GM12878 (cell line): ENCODE measurements around the gene CCDC127. TPM values are rescaled to one million over a fixed set of nuclear protein-coding genes. Genes with fewer than 3 reads are reported as not detected.

Source experiments
- ATAC-seq: fragments of 200-7000 bp; cut with Tn5 transposase; 3 replicates; pipeline ENCODE4 v1.9.1; 2020; ENCODE audit warnings: mild to moderate bottlenecking, moderate library complexity
- BruUV-seq: library from RNA; stranded (reverse); fragments of 400-500 nt; replicated peaks from 2 replicates; lab custom pipeline; 2021; lab: Mats Ljungman, UMichigan
- CTCF ChIA-PET: fragments of 300-600 bp; sonication (Branson Sonifier 250); formaldehyde crosslinking; extraction: SDS; loops from one replicate; lab custom pipeline; 2021; ENCODE audit warnings: inconsistent platforms; lab: Yijun Ruan, JAX
- POLR2A ChIA-PET: fragments of 350-600 bp; formaldehyde crosslinking; extraction: SDS; loops from one replicate; lab custom pipeline; 2021; ENCODE audit warnings: inconsistent platforms; lab: Charles Lee
- RAD21 ChIA-PET: fragments of 300-600 bp; sonication (Branson Sonifier 250); formaldehyde crosslinking; loops from one replicate; lab custom pipeline; 2023; ENCODE audit warnings: antibody characterized with exemption; ENCODE audit not compliant: unreplicated experiment; lab: Charles Lee
- SMC1A ChIA-PET: fragments of 300-600 bp; sonication (Branson Sonifier 250); formaldehyde crosslinking; loops from one replicate; lab custom pipeline; 2023; ENCODE audit not compliant: unreplicated experiment, uncharacterized antibody; lab: Charles Lee
- DNase-seq: peaks from one replicate; pipeline ENCODE4 v3.0.0-alpha.2; 2011; ENCODE audit warnings: low read depth, low spot score
- FAIRE-seq: peaks from 3 replicates; lab custom pipeline; 2011; peaks lifted over from hg19 to GRCh38; lab: Jason Lieb, UNC
- H2AFZ ChIP-seq: 2 replicates; pipeline ENCODE4 v1.6.0; 2011; ENCODE audit warnings: low read depth, low read length, control low read depth; ENCODE audit not compliant: control insufficient read depth
- H3K27ac ChIP-seq: 2 replicates; pipeline ENCODE4 v1.5.1; 2011; ENCODE audit warnings: control low read depth; ENCODE audit not compliant: control insufficient read depth, insufficient read depth
- H3K27me3 ChIP-seq, 2 experiments: replicated peaks in 1 of 2; 2 replicates each; pipeline versions ENCODE4 v1.6.0 to v1.6.1; 2011; ENCODE audit warnings: low read length in 1 of 2; ENCODE audit not compliant: control insufficient read depth in 2 of 2, insufficient read depth in 2 of 2
- H3K36me3 ChIP-seq, 2 experiments: 2 replicates each; pipeline ENCODE4 v1.5.1; 2011; ENCODE audit warnings: low read length in 1 of 2; ENCODE audit not compliant: control insufficient read depth in 2 of 2, insufficient read depth in 2 of 2
- H3K4me1 ChIP-seq: 2 replicates; pipeline ENCODE4 v1.6.1; 2011; ENCODE audit warnings: mild to moderate bottlenecking, low read length, moderate library complexity, mixed read lengths; ENCODE audit not compliant: control insufficient read depth, insufficient read depth
- H3K4me2 ChIP-seq: 2 replicates; pipeline ENCODE4 v1.6.0; 2011; ENCODE audit warnings: control low read depth; ENCODE audit not compliant: control insufficient read depth, insufficient read depth
- H3K4me3 ChIP-seq: fragments of 200-600 bp; sonication (generic); 2 replicates; pipeline ENCODE4 v1.5.1; 2016
- H3K79me2 ChIP-seq: 2 replicates; pipeline ENCODE4 v1.6.0; 2011; ENCODE audit warnings: low read length; ENCODE audit not compliant: control insufficient read depth, insufficient read depth
- H3K9ac ChIP-seq: 2 replicates; pipeline ENCODE4 v1.8.0; 2011; ENCODE audit warnings: low read length, control low read depth, mixed read lengths; ENCODE audit not compliant: control insufficient read depth, insufficient read depth
- H3K9me3 ChIP-seq: replicated peaks from 3 replicates; pipeline ENCODE4 v1.5.1; 2011; ENCODE audit warnings: mild to moderate bottlenecking, low read length; ENCODE audit not compliant: control insufficient read depth, insufficient read depth
- H4K20me1 ChIP-seq: 2 replicates; pipeline ENCODE4 v1.6.0; 2011; ENCODE audit not compliant: control insufficient read depth, insufficient read depth
- BCLAF1 ChIP-seq: fragments of 450-650 bp; IDR thresholded peaks from 2 replicates; pipeline ENCODE4 v1.6.1; 2017; ENCODE audit warnings: antibody characterized with exemption, mild to moderate bottlenecking, moderate library complexity
- CHD4 ChIP-seq: fragments of 200-600 bp; sonication (generic); IDR thresholded peaks from 2 replicates; pipeline ENCODE4 v1.6.1; 2016; ENCODE audit warnings: mild to moderate bottlenecking
- DPF2 ChIP-seq: fragments of 450-650 bp; IDR thresholded peaks from 2 replicates; pipeline ENCODE4 v1.6.1; 2017; ENCODE audit warnings: mild to moderate bottlenecking
- E2F8 ChIP-seq: fragments of 450-650 bp; IDR thresholded peaks from 2 replicates; pipeline ENCODE4 v1.6.1; 2018; ENCODE audit warnings: mild to moderate bottlenecking, low read depth, moderate library complexity; ENCODE audit not compliant: partially characterized antibody
- ESRRA ChIP-seq: IDR thresholded peaks from 2 replicates; pipeline ENCODE4 v1.6.1; 2012; ENCODE audit warnings: mild to moderate bottlenecking, low read length, improper control_type of control experiment
- ETV6 ChIP-seq, 2 experiments: fragments of 450-650 bp in 1 of 2; IDR thresholded peaks in 1 of 2; conservative IDR thresholded peaks in 1 of 2; 2 replicates each; pipeline ENCODE4 v1.6.1; 2014; ENCODE audit warnings: antibody characterized with exemption in 1 of 2, borderline replicate concordance in 1 of 2, low read depth in 1 of 2, mild to moderate bottlenecking in 1 of 2, moderate library complexity in 1 of 2
- HCFC1 ChIP-seq: fragments of 150-350 bp; IDR thresholded peaks from 2 replicates; pipeline ENCODE4 v1.6.1; 2014; ENCODE audit warnings: low read length
- IRF5 ChIP-seq: fragments of 450-650 bp; IDR thresholded peaks from 2 replicates; pipeline ENCODE4 v1.6.1; 2017; ENCODE audit warnings: borderline replicate concordance
- LARP7 ChIP-seq: fragments of 450-650 bp; IDR thresholded peaks from 2 replicates; pipeline ENCODE4 v1.6.1; 2017; ENCODE audit warnings: mild to moderate bottlenecking
- NR2C2 ChIP-seq: IDR thresholded peaks from 2 replicates; pipeline ENCODE4 v1.6.1; 2011; ENCODE audit warnings: borderline replicate concordance, low read depth; ENCODE audit not compliant: control insufficient read depth, insufficient read length
- RELB ChIP-seq: fragments of 450-650 bp; IDR thresholded peaks from 2 replicates; pipeline ENCODE4 v1.6.1; 2017; ENCODE audit warnings: low read depth, mild to moderate bottlenecking, moderate library complexity
- SRF ChIP-seq, 2 experiments: IDR thresholded peaks; 2 replicates each; pipeline ENCODE4 v1.6.1; 2011; ENCODE audit warnings: low read depth in 2 of 2, low read length in 2 of 2, mild to moderate bottlenecking in 1 of 2, moderate library complexity in 1 of 2
- STAT1 ChIP-seq: fragments of 450-650 bp; conservative IDR thresholded peaks from 2 replicates; pipeline ENCODE4 v1.6.1; 2014; ENCODE audit warnings: antibody characterized with exemption, mild to moderate bottlenecking
- TCF12 ChIP-seq: IDR thresholded peaks from 2 replicates; pipeline ENCODE4 v1.6.1; 2011; ENCODE audit warnings: low read depth, mild to moderate bottlenecking, low read length
- WGBS: methylation state at CpG from one replicate; pipeline ENCODE4 v1.1.6; 2016; ENCODE audit warnings: low lambda C conversion rate; ENCODE audit not compliant: insufficient replicate concordance, insufficient coverage; ENCODE audit errors: missing lambda C conversion rate; 5-methylcytosine and 5-hydroxymethylcytosine counted together
- in situ Hi-C: fragments of 300-500 bp; cut with MboI; formaldehyde crosslinking; loops from 9 replicates; pipeline ENCODE4 v1.14.3; 2018; ENCODE audit warnings: mixed read lengths
- intact Hi-C: fragments of 100-400 bp; cut with micrococcal nuclease; formaldehyde crosslinking; loops from one replicate; pipeline ENCODE4 v1.14.2; 2022; ENCODE audit not compliant: unreplicated experiment
- polyA plus RNA-seq, 11 experiments: library from polyadenylated mRNA; depleted of rRNA in 4 of 11; unstranded in 6 of 11; stranded (reverse) in 5 of 11; fragments of >200 nt; fragmentation: Nextera tagmentation in 4 of 11; fragmentation: Illumina TruSeq in 1 of 11; extraction: Ambion mirVana in 4 of 11; extraction: Trizol in 1 of 11; gene quantifications; 1 replicate in 1 of 11; 2 replicates in 10 of 11; pipeline versions ENCODE4 v1.2.1 to v1.2.3, GENCODE V29; 2011 to 2016; ENCODE audit warnings: inconsistent platforms in 2 of 11, missing spikeins in 2 of 11, low read depth in 1 of 11
- total RNA-seq, 4 experiments: library from RNA; depleted of rRNA in 3 of 4; stranded (reverse); fragments of >200 nt in 3 of 4; fragmentation: Illumina TruSeq in 1 of 4; extraction: Trizol in 1 of 4; gene quantifications; 2 replicates each; pipeline versions ENCODE4 v1.2.1 to v1.2.3, GENCODE V29; 2013 to 2021

The CCDC127 gene
- total and polyA plus RNA-seq, 10 of the 15 experiments (the other 5 are each of a cell fraction or from before 2014, with no cell fraction given): 1.9 to 6.9 (median 2.9) TPM

- Histone ChIP-seq H3K36me3 (no peaks in the 10 kb centered on the region), H3K27ac (no peak overlapping the region), H4K20me1 (no peaks in the 10 kb centered on the region), H3K4me1 (no peaks in the 10 kb centered on the region), H3K9ac (no peak overlapping the region), H3K4me2 (no peak overlapping the region), H3K79me2 (no peaks in the 10 kb centered on the region), H3K27me3 (no peaks in the 10 kb centered on the region; a peak in 2 of 4 replicates), H3K9me3 (no peaks in the 10 kb centered on the region), H3K4me3 (no peak overlapping the region), H2AFZ (no peak overlapping the region)
- ChIA-PET SMC1A (interaction anchor here (0.6 kb wide), 1 partner anchor 41 kb away, joined by 4 read pairs; no protein-coding TSS in a partner anchor), CTCF (interaction anchor here (2.3 kb wide), 1 partner anchor 8 kb away, joined by 6 read pairs; no protein-coding TSS in a partner anchor), POLR2A (no interaction called here), RAD21 (no interaction called here)
- DNase-seq: no peak
- whole genome bisulfite sequencing: 40% methylated on average over 12 of the region's 13 CpGs
- in situ Hi-C loops (no loop called here), intact Hi-C loops (no loop called here)
- ATAC-seq: no peak
- BruUV-seq: no TSS peak
- no peak for FAIRE-seq
- TF ChIP-seq RELB (no peak), IRF5 (no peak), HCFC1 (no peak), NR2C2 (no peak), STAT1 (no peak), ESRRA (no peak), E2F8 (no peak), TCF12 (no peak), ETV6 (conservative IDR thresholded peaks at IDR 0.05 in 1 of 2, IDR thresholded peaks at IDR 0.05 in 1 of 2; ENCODE audit: borderline replicate concordance in 1 of 2, low read depth in 1 of 2) (no peak), DPF2 (no peak), SRF (IDR thresholded peaks at IDR 0.05; ENCODE audit: low read depth in 2 of 2, low read length in 2 of 2) (no peak), CHD4 (no peak), LARP7 (no peak), BCLAF1 (no peak)
Observed at GRCh38 chr5:180286-180918, 37.6 kb downstream of the CCDC127 start.
